Fibroblast of the aortic adventitia (primary cell): ENCODE results near the gene CD300LB. TPM values are rescaled to one million over a fixed set of nuclear protein-coding genes. Genes with fewer than 3 reads are reported as not detected.
"Not testable (repeated sequence)": the region's sequence is repeated elsewhere in the genome, so short reads cannot be mapped to it uniquely, and the experiment has no call there.

Source experiments
- DNase-seq: peaks from one replicate; pipeline ENCODE4 v3.0.0-alpha.2; 2010; ENCODE audit warnings: low read depth
- H3K4me3 ChIP-seq: 2 replicates; pipeline ENCODE4 v1.5.1; 2011; ENCODE audit warnings: low read depth, mild to moderate bottlenecking, control low read depth, low read length, moderate library complexity
- total RNA-seq: library from RNA; depleted of rRNA; stranded (reverse); fragments of >200 nt; gene quantifications from 2 replicates; pipeline ENCODE4 v1.2.3, GENCODE V29; 2012; ENCODE audit warnings: low replicate concordance
- TF ChIP-seq, protein P1 (sequence below): IDR thresholded peaks from 2 replicates; pipeline ENCODE4 v1.5.1; 2011; ENCODE audit warnings: mild to moderate bottlenecking, low read length, control low read depth, inconsistent platforms; ENCODE audit not compliant: insufficient read depth

CD300LB gene
- total RNA-seq, 1 donor, result not detected

DNA sequence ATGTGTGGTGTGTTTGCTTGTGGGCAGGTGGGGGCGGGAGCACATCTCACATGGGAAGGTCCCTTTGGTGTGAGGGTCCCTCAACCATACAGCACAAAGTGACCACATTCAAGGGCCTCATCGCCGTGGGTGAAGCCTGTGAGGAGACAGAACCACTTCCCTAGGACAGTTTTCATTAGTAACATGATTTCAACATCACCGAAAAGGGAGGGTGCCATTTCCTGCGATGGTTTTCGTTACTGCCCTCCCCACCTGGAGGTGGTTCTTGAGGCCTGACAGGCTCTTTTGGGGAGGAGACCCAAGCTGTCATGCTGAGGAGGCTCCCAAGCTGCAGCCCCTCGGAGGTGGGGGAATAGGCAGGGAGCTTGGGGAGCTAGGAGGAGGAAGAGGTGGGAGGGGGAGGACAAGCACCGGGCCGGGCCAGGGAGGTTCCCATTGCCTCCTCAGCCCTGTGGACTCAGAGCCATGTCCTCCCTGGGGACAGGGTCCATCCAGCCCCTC, 9.5 kb downstream of the CD300LB start:
- TF ChIP-seq, protein P1, sequence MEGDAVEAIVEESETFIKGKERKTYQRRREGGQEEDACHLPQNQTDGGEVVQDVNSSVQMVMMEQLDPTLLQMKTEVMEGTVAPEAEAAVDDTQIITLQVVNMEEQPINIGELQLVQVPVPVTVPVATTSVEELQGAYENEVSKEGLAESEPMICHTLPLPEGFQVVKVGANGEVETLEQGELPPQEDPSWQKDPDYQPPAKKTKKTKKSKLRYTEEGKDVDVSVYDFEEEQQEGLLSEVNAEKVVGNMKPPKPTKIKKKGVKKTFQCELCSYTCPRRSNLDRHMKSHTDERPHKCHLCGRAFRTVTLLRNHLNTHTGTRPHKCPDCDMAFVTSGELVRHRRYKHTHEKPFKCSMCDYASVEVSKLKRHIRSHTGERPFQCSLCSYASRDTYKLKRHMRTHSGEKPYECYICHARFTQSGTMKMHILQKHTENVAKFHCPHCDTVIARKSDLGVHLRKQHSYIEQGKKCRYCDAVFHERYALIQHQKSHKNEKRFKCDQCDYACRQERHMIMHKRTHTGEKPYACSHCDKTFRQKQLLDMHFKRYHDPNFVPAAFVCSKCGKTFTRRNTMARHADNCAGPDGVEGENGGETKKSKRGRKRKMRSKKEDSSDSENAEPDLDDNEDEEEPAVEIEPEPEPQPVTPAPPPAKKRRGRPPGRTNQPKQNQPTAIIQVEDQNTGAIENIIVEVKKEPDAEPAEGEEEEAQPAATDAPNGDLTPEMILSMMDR, result no peak
- no peak overlapping the region for H3K4me3 ChIP-seq
- no peak for DNase-seq

DNA sequence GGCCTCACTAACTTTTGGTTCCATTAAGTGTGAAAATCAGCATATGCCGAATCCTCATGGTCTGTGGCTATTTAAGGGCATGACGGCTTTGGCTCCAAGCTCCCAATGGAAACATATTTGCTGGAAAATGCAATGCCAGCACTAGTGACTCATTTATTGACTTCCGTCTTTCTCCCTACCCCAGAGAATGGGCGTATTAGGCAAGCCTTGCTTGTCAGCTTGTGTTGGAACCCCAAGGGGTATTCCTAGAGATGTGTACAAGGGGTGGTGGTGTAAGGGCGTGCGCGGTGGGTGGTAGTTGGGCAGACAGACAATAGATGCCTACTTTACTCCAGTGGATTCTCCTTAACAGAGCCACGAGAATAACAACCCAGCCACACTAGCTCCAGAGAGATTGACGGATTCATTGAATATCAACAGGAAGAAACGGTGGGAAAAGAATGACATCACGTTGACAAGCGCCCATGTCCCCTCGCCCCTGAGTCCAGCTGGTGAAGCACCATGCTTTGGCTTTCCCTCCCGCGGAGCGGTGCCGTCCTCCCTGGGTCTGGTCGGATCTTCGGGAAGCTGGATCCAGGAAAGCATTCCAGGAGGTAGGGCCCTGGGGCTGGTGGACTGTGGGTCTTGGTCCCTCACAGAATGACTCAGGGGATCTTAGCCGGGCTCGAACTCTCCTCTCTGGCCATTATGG, 10.3 kb downstream of the CD300LB start:
- TF ChIP-seq, protein P1, result no peak
- DNase-seq, result no peak

DNA sequence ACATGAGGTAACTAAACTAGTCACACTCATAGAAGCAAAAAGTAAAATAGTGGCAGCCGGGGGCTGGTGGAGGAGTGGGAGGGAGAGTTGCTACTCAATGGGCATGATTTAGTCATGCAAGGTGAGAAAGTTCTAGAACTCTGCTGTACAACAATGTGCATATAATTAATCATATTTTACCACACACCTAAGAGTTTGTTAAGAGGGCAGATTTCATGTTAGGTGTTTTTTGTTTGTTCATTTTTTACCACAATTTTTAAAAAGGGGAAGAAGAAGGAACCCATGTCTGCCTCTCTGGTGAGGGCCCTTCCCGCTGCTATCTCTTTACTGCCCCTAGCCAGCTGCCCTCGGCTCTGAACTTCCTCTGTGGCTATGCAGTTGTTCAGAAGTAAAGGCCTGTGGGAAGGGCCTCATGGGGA, 11.2 kb downstream of the CD300LB start:
- no peak for DNase-seq
- H3K4me3 ChIP-seq, result no peak overlapping the region
- TF ChIP-seq, protein P1, result no peak

More for the DNA sequence above, 10.3 kb downstream of the CD300LB start:
- no peak overlapping the region for H3K4me3 ChIP-seq

DNA sequence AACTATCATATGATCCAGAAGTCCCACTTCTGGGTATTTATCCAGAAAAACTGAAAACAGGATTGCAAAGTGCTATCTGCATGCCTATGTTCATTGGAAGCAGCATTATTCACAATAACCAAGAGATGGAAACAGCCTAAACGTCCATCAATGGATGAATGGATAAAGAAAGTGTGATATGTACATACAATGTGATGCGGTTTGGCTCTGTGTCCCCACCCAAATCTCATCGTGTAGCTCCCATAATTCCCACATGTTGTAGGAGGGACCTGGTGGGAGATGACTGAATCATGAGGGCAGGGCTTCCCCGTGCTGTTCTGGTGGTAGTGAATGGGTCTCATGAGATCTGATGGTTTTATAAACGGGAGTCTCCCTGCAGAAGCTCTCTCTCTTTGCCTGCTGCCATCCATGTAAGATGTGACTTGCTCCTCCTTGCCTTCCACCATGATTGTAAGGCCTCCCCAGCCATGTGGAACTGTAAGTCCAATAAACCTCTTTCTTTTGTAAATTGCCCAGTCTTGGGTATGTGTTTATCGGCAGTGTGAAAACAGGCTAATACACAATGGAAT, 12.8 kb downstream of the CD300LB start:
- not testable (repeated sequence) for H3K4me3 ChIP-seq, DNase-seq

DNA sequence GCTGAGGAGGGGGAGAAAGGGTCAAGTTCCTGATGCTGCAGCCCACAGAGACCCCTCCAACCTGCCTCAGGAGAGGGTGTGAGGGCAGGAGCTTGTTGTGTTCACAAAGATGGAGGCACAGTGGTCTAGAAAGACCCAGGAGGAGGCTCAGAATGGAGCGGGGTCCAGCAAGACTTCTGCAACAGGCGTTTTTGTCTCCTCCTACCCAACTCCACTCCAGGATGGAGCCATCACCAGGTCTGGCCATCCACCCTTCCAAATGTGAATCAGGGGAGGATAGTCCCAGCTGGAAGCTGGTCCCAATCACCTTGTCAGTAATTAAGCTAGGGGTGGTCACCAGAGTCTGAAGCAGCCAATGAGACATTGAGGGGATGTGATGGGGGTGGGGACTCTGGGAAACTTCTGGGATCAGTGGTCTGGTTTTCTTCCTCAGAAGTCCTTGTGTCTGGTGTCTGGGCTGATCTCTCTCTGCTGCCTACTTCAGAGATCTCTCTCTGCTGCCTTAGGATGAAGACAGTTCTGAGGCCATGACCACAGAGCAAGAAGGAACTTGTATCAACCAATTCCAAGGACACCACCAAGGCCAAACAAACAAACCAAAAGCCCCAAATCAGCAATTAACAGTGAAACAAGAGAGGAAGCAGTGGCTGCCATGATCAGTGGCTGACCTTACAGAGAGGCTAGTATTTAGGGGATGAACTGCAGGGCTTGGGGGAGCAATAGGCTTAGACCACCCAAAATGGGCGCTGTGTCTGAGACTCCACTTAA, 14.5 kb downstream of the CD300LB start:
- TF ChIP-seq, protein P1, result no peak
- H3K4me3 ChIP-seq, result no peak overlapping the region
- DNase-seq, result no peak

DNA sequence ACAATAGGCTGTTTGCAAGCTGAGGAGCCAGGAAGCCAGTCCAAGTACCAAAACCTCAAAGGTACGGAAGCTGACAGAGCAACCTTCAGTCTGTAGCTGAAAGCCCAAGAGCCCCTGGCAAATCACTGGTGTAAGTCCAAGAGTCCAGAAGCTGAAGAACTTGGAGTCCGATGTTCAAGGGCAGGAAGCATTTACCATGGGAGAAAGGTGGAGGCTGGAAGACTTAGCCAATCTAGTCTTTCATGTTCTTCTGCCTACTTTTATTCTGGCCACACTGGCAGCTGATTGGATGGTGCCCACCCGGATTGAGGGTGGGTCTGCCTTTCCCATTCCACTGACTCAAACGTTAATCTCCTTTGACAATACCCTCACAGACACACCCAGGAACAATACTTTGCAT, 15.3 kb downstream of the CD300LB start:
- H3K4me3 ChIP-seq, result no peak overlapping the region
- TF ChIP-seq, protein P1, result no peak
- no peak for DNase-seq
